Measurements from ENCODE around the gene PHTF1.
"Not testable (repeated sequence)": the region's sequence is repeated elsewhere in the genome, so short reads cannot be mapped to it uniquely, and the experiment has no call there.

The PHTF1 gene

DNA sequence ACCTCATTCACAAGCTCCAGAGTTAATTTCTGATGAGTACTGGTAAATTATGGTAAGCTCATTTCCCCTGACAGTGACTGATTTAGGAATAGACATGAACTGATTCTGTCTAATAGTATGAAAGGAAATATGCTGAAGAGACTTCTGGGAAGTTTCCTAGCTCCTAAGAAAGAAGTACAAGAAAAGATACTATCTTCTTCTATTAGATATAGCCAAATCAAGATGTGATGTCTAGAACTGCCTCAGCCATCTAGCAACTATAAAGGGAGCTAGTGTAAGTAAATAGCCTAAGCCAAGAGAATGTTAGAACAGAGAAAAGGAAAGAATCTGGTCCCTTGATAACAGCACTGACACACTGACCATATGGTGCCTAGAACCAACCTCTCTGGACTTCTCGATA, 10.7 kb upstream of the PHTF1 start:
- DNase-seq, result no peak

DNA sequence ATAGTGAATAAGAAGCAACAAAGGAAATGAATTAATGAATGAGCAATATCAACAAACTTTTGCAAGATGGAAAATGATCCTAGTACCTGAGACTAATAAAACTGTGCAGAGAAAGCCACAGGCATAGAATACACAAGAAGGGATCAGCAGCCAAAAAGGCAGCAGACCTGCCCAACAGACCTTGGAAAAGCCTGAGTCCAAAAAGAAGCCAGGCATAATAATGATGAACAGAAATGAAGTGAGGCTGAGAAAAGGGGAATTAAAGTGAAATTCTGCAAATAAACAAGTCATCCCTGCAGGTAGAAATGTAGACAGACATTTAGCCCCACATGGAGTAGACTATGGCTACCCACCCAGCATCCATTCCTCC, 10.3 kb upstream of the PHTF1 start:
- no peak for DNase-seq

DNA sequence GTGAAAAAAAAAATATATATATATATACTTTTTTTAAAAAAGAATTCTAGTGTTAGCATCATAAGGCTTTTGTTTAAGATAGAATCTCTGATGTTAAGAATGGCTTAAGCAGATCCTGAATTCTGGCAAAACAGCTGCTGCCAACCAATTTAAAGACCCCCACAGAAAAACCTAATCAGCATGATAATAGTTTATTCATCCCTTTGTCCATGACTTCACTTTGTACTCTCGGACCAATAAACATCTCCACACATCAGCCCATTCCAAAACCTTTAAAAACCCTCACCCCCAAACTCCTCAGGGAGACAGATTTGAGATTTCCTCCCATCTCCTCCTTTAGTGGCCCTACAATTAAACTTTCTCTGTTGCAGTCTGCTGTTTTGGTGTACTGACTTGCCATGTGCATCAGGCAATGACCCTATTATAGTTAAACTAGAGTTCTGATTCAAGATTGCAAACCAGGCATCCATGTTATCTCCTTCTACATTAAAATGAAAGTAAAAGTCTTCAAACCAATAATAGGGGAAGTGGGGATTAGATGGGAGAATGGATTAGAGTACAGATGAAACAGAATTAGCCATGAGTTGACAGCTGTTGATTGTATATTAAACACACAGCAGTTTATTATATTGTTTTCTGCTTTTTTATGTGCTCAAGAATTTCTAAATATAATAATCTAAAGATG, 9.8 kb upstream of the PHTF1 start:
- DNase-seq, result no peak

DNA sequence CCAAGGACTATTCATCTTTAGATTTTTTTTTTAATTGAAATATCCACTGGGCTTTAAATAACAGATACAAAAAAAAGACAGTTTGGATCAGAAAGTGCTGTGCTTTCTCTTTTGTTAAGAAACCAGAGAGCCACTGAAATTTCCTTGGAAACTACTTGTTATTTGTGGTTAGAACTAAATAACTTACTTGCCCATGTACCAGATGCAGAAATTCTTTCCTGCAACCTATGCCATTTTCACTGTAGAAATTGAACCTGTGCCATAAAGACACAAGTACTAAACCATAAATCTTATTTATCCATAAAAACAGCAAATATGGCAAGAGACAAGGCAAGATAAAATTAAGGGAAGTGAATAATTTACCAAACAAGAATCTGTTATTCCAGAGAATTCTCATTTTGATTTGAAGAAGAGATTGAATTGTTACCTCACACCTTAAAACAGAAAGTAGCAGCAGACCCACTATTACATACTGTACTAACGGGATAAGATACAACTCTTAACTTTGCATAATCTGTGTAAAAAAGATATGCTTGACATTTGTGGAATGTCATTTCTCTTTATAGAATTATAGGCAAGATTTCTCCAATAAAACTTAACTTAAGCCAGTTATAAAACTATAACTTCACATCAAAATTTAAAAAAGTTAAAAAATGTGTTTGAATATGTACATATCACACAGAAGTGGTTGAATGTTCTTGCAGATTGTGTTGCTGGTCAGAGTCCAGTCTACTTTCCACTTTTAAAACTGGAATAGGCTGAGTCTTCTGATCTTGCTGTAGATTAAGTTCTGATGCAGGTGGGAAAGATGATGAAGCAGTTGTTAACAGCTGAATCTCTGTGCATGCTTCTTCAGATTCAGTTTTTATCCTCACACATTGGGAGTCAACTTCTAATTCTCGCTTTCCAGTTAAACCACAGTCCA, 6.3 kb upstream of the PHTF1 start:
- no peak for DNase-seq

DNA sequence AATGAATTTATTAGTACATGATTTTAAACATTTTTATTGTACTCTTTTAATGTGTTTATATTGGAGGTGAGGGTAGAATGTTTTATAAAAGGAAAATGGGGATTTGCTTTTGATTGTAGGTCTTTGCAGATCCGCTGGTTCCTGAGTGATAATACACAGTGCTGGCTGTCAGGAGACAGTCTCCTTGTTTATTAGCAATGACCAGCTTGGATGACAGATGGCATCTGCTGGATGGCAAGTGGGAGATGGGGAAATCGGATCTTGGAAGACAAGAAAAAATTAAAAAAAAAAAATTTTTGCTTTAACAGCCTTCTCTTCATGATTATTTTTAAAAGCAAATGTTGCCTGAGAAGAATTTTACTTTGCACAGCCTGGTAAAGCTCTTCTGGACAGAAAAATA, 4.4 kb upstream of the PHTF1 start:
- DNase-seq, result no peak

DNA sequence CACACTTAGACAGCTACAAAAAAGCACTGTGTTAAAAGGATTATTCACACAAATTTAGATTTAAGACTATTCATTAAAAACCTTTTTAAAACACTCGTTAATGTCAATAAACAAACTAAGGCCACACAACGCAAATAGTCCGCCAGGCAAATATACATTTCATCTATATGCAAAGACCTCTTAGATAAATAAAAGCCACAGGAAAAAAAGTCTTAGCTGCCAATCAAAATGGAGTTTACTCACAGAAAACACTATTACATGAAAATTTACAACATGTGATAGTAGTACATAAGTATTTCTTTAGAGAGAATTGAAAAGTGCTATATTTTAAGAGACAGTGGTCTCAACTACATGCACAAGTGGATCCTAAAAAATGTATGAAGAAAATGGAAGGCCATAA, 2.7 kb upstream of the PHTF1 start:
- DNase-seq, result no peak

DNA sequence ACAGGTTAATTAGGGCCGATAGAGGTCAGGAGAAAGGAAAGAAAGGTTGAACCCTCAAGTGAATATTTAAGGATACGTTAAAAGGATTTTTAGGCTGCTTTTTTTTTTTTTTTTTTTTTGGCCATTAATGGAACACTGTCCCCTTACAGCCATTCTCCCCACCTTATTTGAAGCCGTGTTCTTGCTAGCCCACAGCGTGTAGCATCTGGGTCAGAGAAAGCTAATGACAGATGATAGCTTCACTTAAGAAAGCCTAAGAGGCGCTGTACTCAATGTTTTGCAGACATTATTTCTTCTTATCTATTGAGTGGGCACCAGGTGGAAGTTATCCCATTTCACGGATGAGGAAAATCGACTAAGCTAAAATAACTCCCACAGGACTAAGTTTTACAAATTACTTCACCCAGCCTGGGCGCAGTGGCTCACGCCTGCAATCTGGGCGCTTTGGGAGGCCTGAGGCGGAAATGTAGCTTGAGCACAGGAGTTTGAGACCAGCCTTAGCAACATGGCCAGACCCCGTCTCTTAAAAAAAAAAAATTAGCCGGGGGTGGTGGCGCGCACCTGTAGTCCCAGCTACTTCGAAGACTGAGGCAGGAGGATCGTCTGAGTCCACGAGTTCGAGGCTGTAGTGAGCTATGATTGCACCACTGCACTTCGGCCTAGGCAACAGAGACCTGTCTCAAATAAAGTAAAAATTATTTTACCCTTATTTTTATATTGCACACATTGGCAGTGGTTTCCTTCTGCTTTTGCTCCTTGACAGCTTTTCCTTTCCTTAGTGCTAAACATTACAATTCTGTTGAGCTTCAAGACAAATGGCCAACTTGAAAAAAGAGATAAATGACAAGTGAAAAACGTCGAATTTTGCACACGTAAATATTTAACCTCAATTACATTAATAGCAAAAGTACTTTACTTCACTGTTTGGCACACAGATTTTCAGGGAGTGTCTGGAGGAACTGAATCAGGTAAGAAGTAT, 1.1 kb upstream of the PHTF1 start:
- DNase-seq, result no peak

DNA sequence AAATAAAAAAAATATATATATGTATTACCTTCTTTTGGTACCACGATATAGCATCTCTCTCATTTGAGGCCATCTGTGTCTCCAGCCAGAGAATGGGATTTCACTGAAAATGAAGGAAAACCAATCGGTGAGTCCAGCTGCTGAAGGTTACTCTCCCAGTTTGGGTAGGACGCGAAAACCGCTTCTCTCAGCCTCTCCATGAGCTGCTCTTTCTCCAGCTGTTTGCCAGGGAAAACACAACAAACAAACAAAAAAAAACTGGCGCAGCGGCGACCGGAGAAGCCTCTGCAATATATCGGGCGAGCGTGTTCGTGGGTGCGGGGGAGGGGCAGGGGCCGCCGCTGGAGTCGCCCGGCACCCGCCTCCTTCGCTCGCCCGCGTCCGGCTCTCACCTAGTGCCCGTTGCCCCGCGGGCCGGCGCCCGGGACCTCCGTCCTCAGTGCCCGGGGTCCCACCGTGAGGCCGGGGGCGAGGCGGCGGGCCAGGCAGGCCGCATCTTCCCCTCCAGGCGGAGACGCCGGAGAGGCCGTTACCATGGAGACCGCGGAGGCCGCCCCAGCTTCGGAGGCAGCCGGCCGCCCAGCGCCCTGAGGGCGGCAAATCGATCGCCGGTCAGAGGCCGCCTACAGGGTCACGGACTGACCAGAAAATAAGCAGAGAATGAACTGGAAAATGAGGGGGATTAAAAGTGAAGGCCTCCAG, 504 bp downstream of the PHTF1 start:
- peak; percentile 25 for DNase-seq

DNA sequence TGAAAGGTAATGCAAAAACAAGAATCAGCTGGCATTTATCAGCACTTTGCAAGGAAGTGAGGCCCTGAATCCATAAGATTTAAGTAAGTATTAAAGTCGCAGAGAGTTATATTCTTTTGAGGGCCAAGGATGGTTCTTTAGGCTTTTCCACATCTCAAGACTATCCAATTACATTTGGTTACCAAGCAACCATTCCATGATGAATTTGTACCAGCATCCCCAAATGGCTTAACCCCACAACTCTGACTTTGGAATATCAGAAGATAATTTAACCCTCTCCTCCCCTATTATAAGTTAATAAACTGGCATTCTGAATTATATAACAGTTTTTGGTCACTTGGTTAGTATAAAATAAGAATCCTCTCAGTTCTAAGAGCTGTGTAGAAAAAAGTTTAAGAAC, 2.8 kb downstream of the PHTF1 start:
- no peak for DNase-seq

DNA sequence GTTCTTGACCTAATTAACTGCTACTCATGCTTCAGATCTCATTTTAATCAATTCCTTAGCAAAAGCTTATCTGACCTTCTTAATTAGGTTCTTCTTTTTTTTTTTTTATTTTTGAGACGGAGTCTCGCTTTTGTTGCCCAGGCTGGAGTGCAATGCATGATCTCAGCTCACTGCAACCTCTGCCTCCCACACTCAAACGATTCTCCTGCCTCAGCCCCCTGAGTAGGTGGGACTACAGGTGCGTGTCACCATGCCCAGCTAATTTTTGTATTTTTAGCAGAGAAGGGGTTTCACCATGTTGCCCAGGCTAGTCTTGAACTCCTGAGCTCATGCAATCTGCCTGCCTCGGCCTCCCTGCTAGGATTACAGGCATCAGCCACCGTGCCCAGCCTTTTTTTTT, 6.0 kb downstream of the PHTF1 start:
- DNase-seq, result not testable (repeated sequence)

DNA sequence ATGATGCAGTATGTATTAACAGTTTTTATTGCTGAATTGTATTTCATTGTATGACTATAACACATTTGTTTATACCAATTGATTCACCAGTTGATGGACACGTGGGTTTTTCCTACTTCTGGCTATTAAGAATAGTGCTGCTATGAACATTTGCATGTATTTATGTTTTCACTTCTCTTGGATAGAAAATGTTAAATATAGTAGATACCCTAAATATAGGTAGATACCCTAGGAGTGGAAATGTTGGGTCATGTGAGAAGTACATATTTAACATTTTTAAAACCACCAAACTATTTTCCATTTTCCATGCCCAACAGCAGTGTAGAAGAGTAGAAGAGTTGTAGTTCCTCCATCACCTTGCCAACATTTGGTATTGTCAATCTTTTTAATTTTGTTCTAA, 7.8 kb downstream of the PHTF1 start:
- no peak for DNase-seq

DNA sequence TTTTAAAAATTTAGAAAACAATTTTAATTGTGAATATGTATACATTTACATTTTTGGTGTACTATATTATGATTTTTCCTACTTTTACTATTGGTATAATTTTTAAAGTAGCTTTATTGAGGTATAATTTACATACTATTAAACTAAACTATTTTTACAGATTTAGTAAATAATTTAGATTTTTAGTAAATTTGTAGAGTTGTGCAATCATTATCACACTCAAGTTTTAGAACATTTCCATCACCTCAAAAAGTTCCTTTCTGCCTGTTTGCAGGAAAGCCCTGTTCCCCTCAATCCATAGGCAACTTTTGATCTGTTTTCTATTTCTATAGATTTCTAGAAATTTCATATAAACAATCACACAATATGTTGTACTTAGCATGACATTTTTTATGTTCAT, 8.2 kb downstream of the PHTF1 start:
- no peak for DNase-seq

DNA sequence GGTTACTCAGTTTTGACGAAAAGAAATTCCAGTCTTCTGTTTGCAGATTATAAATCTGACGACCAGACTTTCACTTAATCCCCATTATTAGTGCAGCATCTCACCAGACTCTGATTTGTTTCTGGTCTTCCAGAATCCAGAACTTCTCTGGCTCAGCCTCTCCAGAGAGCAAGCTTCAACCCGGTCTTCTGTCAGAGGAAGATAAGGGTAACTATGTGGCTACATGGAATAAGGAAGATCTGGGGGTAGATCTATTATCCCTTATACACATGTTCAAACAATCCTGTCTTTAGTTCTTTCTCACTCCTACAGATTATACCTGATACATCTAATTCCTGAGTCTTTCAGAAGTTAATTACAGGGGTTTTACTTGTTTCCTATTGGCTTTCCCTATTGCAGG, 9.9 kb downstream of the PHTF1 start:
- no peak for DNase-seq

DNA sequence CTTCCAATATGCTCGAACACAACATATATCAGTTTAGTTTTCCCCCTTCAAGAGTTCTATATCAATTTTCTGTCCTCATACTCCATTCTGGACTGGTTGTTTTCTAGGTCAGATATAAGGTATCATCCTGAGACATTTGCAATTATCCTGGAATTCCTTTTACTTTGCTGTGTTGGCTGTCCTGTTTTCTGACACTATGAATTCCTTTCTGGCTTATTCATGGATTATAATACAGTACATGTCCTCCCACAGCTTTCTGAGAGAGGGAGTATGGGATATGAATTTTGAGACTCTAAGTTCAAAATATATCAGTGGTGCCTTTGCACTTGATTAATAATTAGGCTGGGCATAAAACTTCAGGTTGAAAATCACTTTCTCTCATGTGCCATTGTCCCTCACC, 11.9 kb downstream of the PHTF1 start:
- no peak for DNase-seq

DNA sequence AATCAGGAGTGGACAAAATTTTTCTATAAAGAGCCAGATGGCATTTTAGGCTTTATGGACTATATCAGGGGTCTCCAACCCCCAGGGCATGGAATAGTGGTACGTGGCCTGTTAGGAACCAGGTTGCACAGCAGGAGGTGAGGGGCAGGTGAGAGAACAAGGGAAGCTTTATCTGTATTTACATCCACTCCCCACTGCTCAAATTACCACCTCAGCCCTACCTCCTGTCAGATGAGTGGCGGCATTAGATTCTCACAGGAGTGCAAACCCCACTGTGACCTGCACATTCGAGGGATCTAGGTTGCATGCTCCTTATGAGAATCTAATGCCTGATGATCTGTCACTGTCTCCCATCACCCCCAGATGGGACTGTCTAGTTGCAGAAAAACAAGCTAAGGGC, 13.9 kb downstream of the PHTF1 start:
- DNase-seq, result no peak

DNA sequence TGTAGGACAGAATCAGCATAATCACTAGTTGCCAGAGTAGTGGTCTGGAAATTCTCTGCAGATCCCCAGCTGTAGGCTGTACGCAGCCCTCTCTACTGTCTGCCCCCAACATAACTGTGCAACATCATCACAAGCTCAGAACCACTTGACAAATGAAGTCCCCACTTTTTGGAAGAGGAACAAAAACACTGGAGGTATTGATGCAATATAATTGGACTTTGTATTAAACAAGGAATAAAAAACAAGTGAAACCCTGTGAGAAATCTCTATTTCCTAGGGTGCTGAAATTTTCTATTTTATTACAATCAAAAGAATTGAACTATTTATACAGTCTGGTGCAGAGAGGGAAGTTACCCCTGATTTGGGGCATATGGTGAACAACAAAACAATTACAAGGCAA, 15.2 kb downstream of the PHTF1 start:
- no peak for DNase-seq

DNA sequence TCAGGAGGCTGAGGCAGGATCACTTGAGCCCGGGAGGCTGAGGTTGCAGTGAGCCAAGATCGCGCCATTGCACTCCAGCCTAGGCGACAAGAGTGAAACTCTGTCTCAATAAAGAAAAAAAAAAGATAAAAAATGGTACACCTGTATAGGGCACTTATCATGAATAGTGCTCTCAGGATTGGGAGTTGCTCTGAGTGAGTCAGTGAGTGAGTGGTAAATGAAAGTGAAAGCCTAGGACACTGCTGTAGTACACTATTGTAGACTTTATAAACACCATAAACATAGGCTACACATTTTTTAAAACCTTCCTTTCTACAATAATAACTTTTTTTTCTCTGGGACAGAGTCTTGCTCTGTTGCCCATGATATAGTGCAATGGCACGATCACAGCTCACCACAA, 16.8 kb downstream of the PHTF1 start:
- no peak for DNase-seq

DNA sequence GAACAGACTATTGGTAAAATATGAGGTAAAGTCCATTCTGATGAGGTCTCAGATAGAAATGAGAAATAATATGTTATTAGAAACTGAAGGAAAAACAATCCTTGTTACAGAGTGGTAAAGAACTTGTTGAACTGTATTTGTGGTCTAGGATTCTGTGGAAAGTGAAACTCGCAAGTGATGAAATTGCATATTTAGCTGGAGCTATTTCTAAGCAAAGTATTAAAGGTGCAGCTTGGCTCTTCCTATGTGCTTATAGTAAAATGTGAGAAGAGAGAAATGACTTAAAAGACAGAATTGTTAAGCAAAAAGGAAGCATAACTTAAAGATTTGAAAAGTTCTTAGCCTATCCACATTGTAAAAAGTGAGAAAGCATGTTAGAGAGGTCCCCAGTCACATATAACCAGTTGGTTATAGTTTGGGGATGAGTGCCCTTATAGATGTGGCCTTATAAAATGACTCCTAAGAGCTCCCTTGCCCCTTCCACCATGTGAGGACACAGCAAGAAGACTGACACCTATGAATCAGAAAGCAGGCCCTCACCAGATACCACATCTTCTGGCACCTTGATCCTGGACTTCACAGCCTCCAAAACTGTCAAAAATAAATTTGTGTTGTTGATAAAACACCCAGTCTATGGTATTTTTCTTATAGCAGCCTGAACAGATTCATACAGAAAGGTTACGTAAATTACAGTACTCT, 24.8 kb downstream of the PHTF1 start:
- no peak for DNase-seq

DNA sequence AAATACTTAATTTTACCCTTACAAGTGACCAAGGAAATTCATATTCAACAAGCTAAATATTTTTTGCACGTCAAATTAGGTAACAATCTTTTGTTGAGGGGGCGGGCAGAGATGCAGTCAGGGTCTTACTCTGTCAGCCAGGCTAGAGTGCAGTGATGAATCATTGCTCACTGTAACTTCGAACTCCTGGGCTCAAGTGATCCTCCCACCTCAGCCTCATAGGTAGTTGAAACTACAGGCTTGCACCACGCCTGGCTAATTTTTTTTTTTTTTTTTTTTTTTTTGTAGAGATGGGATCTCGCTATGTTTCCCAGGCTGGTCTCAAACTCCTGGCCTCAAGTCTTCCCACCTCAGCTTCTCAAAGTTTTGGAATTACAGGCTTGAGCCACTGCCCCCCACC, 26.5 kb downstream of the PHTF1 start:
- no peak for DNase-seq

DNA sequence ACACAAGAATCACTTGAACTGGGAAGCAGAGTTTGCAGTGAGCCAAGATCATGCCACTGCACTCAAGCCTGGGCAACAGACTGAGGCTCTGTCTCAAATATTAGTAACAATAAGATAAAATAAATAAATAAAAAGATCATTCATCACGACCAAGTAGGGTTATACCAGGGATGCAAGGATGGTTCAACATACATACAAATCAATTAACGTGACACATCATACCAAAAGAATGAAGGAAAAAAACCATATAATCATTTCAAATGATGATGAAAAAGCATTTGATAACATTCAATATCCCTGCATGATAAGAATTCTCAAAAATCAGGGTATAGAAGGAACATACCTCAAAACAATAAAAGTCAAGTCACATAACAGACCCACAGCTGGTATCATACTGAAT, 38.3 kb downstream of the PHTF1 start:
- DNase-seq, result no peak

DNA sequence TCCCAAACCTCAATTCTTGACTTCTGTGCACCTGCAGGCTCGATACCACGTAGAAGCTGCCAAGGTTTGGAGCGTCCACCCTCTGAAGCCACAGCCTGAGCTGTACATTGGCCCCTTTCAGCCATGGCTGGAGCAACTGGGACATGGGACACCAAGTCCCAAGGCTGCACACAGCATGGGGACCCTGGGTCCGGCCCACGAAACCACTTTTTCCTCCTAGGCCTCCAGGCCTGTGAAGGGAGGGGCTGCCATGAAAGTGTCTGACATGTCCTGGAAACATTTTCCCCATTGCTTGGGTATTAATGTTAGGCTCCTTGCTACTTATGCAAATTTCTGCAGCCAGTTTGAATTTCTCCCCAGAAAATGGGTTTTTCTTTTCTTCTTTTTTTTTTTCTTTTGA, 40.7 kb downstream of the PHTF1 start:
- not testable (repeated sequence) for DNase-seq

DNA sequence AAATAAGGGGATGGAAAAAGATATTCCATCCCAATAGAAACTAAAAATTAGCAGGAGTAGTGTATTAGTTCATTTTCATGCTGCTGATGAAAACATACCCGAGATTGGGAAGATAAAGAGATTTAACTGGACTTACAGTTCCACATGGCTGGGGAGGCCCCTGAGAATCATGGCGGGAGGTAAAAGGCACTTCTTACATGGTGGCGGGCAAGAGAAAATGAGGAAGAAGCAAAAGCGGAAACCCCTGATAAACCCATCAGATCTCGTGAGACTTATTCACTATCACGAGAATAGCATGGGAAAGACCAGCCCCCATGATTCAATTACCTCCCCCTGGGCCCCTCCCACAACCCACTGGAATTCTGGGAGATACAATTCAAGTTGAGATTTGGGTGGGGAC, 41.8 kb downstream of the PHTF1 start:
- not testable (repeated sequence) for DNase-seq

Measured in DMS153 (cell line).